GM23338 (cell line): ENCODE results near the gene POP4. TPM values are rescaled to one million over a fixed set of nuclear protein-coding genes. Genes with fewer than 3 reads are reported as not detected.

Experiments used
- ATAC-seq: fragments of 200-7000 bp; cut with Tn5 transposase; 3 replicates; pipeline ENCODE4 v1.9.1; 2020
- DNase-seq: peaks from one replicate; pipeline ENCODE4 v3.0.0-alpha.2; 2015; ENCODE audit warnings: low spot score
- H2AFZ ChIP-seq: fragments of 200-600 bp; sonication (generic); 2 replicates; pipeline ENCODE4 v1.8.0; 2016; ENCODE audit warnings: antibody characterized with exemption, mild to moderate bottlenecking, moderate library complexity
- H3F3A ChIP-seq: fragments of 200-600 bp; sonication (generic); replicated peaks from 2 replicates; pipeline ENCODE4 v1.8.0; 2017; ENCODE audit warnings: antibody characterized with exemption, mixed run types, low read depth
- H3K27ac ChIP-seq: fragments of 200-600 bp; sonication (generic); 2 replicates; pipeline ENCODE4 v1.6.1; 2016; ENCODE audit warnings: low read depth
- H3K27me3 ChIP-seq: fragments of 200-600 bp; sonication (generic); 2 replicates; pipeline ENCODE4 v1.8.0; 2016; ENCODE audit warnings: mild to moderate bottlenecking, mixed run types, moderate library complexity; ENCODE audit not compliant: insufficient read depth
- H3K36me3 ChIP-seq: fragments of 200-600 bp; sonication (generic); 2 replicates; pipeline ENCODE4 v1.8.0; 2016; ENCODE audit warnings: mild to moderate bottlenecking; ENCODE audit not compliant: insufficient read depth
- H3K4me1 ChIP-seq: fragments of 200-600 bp; sonication (generic); 2 replicates; pipeline ENCODE4 v1.8.0; 2016; ENCODE audit warnings: mild to moderate bottlenecking, moderate library complexity; ENCODE audit not compliant: insufficient read depth
- H3K4me2 ChIP-seq: fragments of 200-600 bp; sonication (generic); 2 replicates; pipeline ENCODE4 v1.7.1; 2017; ENCODE audit warnings: mixed run types
- H3K4me3 ChIP-seq: fragments of 200-600 bp; sonication (generic); 2 replicates; pipeline ENCODE4 v1.6.1; 2016; ENCODE audit warnings: mixed run types
- H3K79me2 ChIP-seq: fragments of 200-600 bp; sonication (generic); replicated peaks from 2 replicates; pipeline ENCODE4 v1.8.0; 2017; ENCODE audit warnings: mild to moderate bottlenecking; ENCODE audit not compliant: insufficient read depth
- H3K9me2 ChIP-seq: fragments of 200-600 bp; sonication (generic); 2 replicates; pipeline ENCODE4 v1.8.0; 2017; ENCODE audit not compliant: insufficient read depth
- H4K20me1 ChIP-seq: fragments of 200-600 bp; sonication (generic); replicated peaks from 2 replicates; pipeline ENCODE4 v1.8.0; 2017; ENCODE audit warnings: mild to moderate bottlenecking; ENCODE audit not compliant: insufficient read depth
- H3K27ac Mint-ChIP-seq: 2 replicates; pipeline ENCODE4 v1.8.0; 2020; ENCODE audit warnings: inconsistent platforms, mild to moderate bottlenecking, moderate library complexity, mixed read lengths
- H3K27me3 Mint-ChIP-seq: 3 replicates; pipeline ENCODE4 v1.8.0; 2022; ENCODE audit warnings: low read depth, mild to moderate bottlenecking, moderate library complexity, mixed read lengths, inconsistent platforms; ENCODE audit not compliant: insufficient read depth, poor library complexity
- H3K36me3 Mint-ChIP-seq: 3 replicates; pipeline ENCODE4 v1.8.0; 2021; ENCODE audit warnings: low read depth, mild to moderate bottlenecking, inconsistent platforms, moderate library complexity, mixed read lengths
- H3K4me1 Mint-ChIP-seq: 3 replicates; pipeline ENCODE4 v1.8.0; 2020; ENCODE audit warnings: mild to moderate bottlenecking, inconsistent platforms, mixed read lengths
- H3K4me3 Mint-ChIP-seq: 3 replicates; pipeline ENCODE4 v1.8.0; 2021; ENCODE audit warnings: moderate library complexity, mild to moderate bottlenecking, inconsistent platforms, mixed read lengths
- H3K9me3 Mint-ChIP-seq: 3 replicates; pipeline ENCODE4 v1.8.0; 2020; ENCODE audit warnings: moderate library complexity, mild to moderate bottlenecking, inconsistent platforms, mixed read lengths
- EZH2phosphoT487 ChIP-seq: fragments of 200-600 bp; sonication (generic); IDR thresholded peaks from one replicate; pipeline ENCODE4 v1.8.1; 2018; ENCODE audit warnings: antibody characterized with exemption; ENCODE audit not compliant: unreplicated experiment
- JUNB ChIP-seq: IDR thresholded peaks from one replicate; pipeline ENCODE4 v1.6.1; 2016; ENCODE audit warnings: antibody characterized with exemption; ENCODE audit not compliant: unreplicated experiment
- POLR2AphosphoS5 ChIP-seq: IDR thresholded peaks from 2 replicates; pipeline ENCODE4 v1.6.1; 2016; ENCODE audit warnings: antibody characterized with exemption, low read depth
- REST ChIP-seq: IDR thresholded peaks from one replicate; pipeline ENCODE4 v1.6.1; 2018; ENCODE audit warnings: antibody characterized with exemption; ENCODE audit not compliant: unreplicated experiment
- STAT1 ChIP-seq: IDR thresholded peaks from one replicate; pipeline ENCODE4 v1.6.1; 2016; ENCODE audit warnings: antibody characterized with exemption; ENCODE audit not compliant: unreplicated experiment
- ZNF331 ChIP-seq: fragments of 250-450 bp; sonication (Bioruptor Pico); IDR thresholded peaks from 2 replicates; pipeline ENCODE4 v1.5.0; 2020; ENCODE audit warnings: low read depth, mild to moderate bottlenecking, moderate library complexity
- ZNF462 ChIP-seq: fragments of 250-450 bp; sonication (Bioruptor Pico); IDR thresholded peaks from 2 replicates; pipeline ENCODE4 v1.5.0; 2020; ENCODE audit warnings: mild to moderate bottlenecking, moderate library complexity
- polyA plus RNA-seq: library from polyadenylated mRNA; unstranded; fragments of >200 nt; fragmentation: Nextera tagmentation; extraction: Ambion mirVana; gene quantifications from 2 replicates; pipeline ENCODE4 v1.2.1, GENCODE V29; 2016
- total RNA-seq: library from RNA; depleted of rRNA; stranded (reverse); fragments of >200 nt; shearing (Covaris generic); gene quantifications from 2 replicates; pipeline ENCODE4 v1.2.3, GENCODE V29; 2014
- TF ChIP-seq, protein P1 (sequence below): IDR thresholded peaks from 2 replicates; pipeline ENCODE4 v1.6.1; 2016; ENCODE audit warnings: antibody characterized with exemption

POP4 gene
- total and polyA plus RNA-seq, 2 experiments from 2014 or later = 37.2 to 58.3 TPM

GRCh38 chr19:29616541-29616940, 10.5 kb downstream of the POP4 start:
- no peaks in the 10 kb centered on the region for H3K79me2 ChIP-seq
- no peak for ATAC-seq
- H3K4me3 Mint-ChIP-seq = no peak overlapping the region; the same call in 2 of the 3 replicates
- H3K36me3 Mint-ChIP-seq = peaks cover 36% of the 10 kb centered on the region
- H3K27me3 ChIP-seq = no peaks in the 10 kb centered on the region
- no peak overlapping the region for H3K27ac ChIP-seq
- H3K4me2 ChIP-seq = no peak overlapping the region
- DNase-seq = no peak
- H4K20me1 ChIP-seq = no peaks in the 10 kb centered on the region
- no peaks in the 10 kb centered on the region for H3K4me1 ChIP-seq
- H3K4me1 Mint-ChIP-seq = no peaks in the 10 kb centered on the region
- no peaks in the 10 kb centered on the region for H3K9me3 Mint-ChIP-seq
- no peaks in the 10 kb centered on the region for H3K9me2 ChIP-seq
- H3K4me3 ChIP-seq = no peak overlapping the region
- H3F3A ChIP-seq = no peaks in the 10 kb centered on the region
- no peaks in the 10 kb centered on the region for H3K36me3 ChIP-seq
- peaks cover 5% of the 10 kb centered on the region for H3K27me3 Mint-ChIP-seq
- no peak overlapping the region for H2AFZ ChIP-seq
- peak overlapping the region; percentile 74; the same call in 1 of the 2 replicates for H3K27ac Mint-ChIP-seq
- TF ChIP-seq ZNF462 (no peak), REST (no peak), STAT1 (no peak), JUNB (no peak), POLR2AphosphoS5 (no peak), EZH2phosphoT487 (no peak), ZNF331 (CRISPR knock-in tag) (no peak)
- TF ChIP-seq, protein P1, sequence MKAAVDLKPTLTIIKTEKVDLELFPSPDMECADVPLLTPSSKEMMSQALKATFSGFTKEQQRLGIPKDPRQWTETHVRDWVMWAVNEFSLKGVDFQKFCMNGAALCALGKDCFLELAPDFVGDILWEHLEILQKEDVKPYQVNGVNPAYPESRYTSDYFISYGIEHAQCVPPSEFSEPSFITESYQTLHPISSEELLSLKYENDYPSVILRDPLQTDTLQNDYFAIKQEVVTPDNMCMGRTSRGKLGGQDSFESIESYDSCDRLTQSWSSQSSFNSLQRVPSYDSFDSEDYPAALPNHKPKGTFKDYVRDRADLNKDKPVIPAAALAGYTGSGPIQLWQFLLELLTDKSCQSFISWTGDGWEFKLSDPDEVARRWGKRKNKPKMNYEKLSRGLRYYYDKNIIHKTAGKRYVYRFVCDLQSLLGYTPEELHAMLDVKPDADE = no peak
